ENCODE data around the gene SHISAL1.

The SHISAL1 gene

DNA sequence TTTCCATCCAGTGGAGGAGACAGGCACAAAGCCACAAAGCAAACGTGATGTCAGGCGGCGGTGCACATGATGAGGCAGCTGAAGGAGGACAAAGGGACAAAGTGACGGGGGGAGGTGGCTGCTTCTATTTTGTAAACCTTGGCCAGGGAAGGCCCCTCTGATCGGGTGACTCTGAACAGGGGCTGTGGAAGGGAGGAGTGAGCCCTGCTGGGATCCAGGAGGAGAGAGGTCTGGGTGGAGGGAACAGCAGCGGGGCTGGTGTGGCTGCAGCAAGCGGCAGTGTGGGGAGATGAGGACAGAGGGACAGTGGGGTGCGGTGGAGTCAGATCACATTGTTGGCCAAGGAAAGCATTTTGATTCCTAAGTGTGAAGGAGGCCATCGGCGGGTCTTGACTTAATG is 36.7 kb downstream of the SHISAL1 start:
- no peak for DNase-seq

DNA sequence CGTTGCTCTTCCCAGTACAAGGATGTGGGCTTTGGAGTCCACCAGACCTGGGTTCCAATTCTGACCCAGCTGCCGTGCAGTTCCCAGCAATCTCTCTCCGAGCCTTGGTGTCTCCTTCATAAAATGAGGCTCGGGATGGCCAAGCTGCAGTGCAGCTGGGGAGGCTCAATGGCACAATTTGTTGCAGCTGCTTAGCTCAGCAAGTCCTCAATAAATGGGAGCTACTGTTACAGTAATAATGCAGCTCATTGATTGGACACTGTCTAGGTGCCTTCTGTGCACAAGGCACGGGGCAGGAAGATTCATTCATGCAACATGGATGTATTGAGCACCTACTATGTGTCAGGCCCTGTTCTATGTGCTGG is 37.1 kb downstream of the SHISAL1 start:
- DNase-seq, result no peak

DNA sequence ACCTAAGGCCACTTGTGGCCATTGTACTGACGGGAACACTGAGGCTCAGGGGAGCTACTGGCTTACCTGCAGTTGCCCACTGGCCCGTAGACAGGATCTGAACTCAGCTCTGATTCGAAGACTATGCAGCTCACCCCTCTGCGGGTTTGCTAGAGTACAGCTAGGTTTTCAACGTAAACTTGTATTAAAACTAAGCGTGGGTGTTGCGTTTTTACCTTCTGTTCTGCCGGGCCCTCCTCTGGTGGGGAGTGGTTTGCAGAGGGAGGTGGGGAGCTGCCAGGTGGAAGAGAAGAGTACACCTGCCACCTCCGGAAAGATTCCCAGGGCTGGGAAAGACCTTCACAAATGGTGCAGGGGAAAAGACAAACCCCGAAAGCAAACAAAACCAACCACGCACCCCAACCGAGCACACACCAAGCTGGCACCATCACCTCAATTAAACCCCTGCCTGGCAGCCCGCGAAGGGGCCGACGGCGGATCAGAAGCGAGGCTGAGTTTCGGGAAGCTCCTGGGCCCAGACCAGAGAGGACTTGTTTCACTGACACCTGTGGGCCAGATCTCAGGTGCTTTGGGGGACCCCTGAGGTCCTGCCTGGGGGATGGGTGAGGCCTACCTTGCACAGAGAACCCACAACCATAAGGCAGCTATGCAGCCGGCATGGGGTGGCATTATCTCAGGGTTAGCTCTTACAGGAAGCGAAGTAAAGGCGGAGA is 37.7 kb downstream of the SHISAL1 start:
- no peak for DNase-seq

DNA sequence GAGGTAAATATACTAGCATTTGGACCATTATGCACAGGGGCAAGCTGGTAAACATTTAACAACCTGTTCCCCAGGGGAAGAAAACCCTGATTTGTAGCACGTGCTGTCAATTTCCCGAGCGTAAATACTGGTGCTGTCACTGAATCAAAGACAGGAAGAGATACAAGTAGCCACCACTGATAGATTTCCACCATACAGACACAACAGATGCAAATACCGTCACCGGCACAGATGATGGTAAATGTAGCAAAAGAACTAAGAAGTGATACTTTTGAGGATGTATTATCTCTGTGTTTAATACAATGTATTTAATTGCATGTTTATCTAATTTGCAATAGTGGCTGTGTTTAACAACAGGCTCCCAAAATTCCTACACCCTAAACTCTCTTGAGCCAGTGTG is 39.6 kb downstream of the SHISAL1 start:
- DNase-seq, result no peak

DNA sequence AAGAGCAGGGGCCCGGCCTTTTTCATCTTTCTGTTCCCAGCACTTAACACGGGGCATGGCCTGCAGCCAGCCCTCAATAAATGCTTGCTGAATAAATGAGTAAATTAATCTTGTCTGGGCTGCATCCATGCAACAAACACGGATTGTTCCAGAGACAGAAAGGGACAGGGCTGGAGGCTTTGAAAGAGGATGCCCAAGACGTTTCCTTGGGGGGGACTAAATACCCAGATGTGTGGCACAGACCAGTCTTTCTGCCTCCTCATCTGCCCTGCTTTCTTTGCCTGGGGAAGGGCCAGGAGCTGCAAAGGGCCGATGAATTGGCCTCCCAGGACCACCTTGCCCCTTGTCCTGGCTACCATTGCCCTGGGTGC is 40.4 kb downstream of the SHISAL1 start:
- DNase-seq, result no peak

DNA sequence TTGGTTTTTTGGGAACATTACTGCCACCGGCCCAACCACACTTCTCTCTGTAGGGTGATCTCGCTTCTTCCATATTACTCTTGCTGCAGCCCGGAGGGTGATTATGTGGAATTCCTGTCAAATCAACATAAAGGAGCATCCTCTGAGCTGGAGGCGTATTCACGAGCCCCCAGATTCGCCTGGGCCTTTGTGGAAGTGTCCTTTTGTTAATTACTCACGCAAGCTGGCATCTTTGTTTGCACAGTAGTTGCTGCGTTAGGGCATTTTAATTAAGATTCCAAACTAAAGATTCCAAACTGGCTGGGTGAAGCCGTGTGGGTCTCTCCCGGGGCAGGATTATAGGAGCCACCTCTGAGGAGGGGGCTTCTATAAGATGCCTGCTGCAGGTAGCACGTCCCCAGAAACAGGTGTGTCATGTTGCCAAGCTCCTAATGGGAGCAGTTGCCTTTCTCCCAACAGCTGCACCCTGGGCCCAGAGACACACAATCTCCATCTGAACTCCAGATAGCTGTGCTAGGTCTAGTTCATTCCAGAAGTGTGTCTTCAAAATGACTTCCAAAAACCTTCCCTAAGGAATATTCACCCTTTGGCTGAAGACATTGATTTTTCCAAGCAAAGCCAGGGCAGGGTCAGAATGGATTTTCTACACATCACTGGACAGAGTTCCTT is 40.9 kb downstream of the SHISAL1 start:
- DNase-seq, result no peak

DNA sequence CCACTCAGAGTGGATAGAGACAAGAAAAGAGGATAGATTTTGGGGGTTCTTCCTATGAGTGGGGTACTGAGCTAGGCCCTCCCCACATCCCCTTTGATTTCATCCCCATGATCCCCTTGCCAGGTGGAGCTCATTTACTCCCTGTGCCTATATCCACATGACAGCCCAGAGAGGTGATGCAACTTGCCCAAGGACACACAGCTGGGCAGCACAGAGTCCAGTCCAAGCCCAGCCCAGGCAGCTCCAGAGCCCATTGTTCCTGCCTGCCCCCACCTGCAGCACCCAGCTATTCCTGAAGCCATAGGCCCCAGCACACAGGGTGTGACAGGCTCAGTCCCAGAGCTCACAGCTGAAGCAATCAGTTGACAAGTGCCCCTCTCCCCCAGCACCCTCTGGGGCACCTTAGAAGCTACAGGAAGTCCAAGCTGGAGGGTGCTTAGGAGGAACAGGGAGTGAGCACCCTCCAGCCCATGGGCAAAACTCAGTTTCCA is 41.7 kb downstream of the SHISAL1 start:
- no peak for DNase-seq

DNA sequence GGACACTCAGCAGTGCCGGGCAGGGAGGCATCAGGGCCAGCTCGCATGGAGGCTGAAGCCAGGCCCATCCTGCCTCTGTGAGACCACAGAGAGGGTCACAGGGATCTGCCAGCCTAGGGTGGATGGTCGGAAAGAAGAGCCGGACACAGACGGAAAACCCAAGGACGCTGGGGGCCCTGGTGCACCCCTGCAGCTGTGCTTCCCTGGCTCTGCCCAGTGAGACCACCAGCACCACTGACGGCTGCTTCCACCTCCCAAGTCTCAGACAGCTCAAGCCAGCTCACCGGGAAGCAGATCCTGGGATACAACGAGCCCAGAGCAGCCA is 42.2 kb downstream of the SHISAL1 start:
- no peak for DNase-seq

DNA sequence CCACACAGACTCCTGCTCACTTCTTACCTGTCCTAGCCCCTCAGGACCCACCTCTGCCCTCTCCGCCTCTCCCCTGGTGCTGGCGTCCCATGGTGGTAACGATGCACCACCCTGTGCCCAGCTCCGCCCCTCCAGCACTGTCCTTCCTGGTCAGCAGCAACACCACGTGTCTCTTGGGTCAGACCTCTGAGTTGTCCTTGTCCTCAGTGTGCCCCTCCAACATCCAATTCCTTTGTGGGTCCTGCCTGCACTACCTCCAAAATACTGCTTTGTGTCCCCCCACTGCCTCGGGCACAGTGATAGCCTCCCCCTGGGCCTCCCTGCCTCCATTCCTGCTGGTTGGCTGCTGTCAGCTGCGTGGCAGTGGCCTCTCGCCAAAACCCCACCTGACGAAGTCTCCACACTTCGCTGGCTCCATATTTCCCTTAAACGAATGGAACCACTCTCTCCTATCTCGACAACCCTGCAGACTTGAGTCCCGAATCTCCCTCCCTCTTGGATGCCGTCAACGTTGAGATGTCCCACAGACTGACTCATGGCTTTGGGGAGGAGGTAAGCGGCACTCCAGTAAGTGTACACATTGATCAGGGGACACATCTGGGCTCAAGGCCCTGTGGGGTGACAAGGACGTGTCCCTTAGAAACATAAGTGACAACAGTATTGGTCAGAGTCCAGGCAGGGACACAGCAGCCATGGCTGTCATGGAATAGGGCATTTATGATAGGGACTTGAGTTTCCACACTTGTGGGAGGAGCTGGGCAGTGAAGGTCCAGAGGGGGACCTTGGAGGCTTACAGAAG is 42.8 kb downstream of the SHISAL1 start:
- DNase-seq, result no peak

DNA sequence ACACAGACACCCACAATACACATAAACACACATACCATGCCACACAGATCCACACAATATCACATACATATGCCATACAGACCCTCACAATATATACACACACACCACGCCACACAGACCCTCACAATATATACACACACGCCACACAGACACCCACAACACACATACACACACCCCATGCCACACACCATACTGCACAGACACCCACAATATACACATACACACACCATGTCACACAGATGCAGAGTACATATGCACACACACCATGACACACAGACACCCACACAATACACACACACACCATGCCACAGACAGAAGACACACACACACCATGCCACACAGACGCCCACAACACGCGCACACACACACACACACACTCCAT is 43.6 kb downstream of the SHISAL1 start:
- no peak for DNase-seq

DNA sequence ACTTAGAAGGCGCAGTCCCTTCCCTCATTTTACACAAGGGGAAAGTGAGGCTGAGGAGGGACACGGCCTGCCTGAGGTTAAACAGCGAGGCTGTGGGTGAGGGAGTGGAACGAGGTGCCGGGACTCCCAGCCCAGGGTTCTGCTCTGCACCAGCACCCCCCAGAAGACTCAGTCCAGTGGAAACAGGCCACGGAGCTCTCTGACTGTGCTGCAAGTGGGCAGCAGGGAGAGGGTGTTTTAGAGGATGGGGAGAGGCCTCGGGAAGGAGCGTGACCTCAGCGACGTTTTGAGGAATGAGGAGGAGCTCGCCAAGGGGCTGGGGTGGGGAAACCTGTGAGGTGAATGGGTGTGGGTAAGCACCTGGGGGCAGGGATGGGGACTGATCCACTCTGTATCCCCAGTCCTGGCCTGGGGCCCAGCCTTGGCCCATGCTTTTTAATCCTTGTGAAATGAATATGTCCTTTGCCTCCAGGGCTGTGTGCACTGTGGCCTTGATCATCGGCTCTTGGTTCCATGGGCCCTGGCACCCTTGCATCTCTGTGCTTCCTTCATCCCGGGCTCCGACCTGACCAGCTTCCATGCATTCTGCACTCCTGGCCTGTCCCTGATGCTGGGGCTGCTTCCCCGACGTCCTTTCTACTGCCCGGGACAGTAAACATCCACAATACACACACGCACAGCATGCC is 44.2 kb downstream of the SHISAL1 start:
- no peak for DNase-seq

DNA sequence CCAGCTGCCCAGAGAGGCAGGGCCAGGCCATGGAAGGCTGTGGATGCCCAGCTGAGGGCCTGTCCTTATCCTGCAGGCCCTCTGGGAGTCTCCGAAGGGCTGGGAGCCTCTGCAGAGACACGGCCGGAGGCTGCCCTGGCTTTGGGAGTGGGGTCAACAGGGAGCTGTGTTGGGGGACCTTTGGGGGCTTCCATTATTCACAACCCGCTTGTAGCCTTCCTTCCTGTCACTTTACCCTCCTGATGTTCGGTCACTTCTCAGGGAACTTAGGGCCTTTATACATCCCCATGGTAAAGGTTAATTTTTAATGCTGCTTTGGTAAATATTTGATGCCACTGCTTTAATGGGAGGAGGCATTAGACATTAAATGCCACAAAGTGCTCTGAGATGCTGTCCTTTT is 44.9 kb downstream of the SHISAL1 start:
- no peak for DNase-seq

DNA sequence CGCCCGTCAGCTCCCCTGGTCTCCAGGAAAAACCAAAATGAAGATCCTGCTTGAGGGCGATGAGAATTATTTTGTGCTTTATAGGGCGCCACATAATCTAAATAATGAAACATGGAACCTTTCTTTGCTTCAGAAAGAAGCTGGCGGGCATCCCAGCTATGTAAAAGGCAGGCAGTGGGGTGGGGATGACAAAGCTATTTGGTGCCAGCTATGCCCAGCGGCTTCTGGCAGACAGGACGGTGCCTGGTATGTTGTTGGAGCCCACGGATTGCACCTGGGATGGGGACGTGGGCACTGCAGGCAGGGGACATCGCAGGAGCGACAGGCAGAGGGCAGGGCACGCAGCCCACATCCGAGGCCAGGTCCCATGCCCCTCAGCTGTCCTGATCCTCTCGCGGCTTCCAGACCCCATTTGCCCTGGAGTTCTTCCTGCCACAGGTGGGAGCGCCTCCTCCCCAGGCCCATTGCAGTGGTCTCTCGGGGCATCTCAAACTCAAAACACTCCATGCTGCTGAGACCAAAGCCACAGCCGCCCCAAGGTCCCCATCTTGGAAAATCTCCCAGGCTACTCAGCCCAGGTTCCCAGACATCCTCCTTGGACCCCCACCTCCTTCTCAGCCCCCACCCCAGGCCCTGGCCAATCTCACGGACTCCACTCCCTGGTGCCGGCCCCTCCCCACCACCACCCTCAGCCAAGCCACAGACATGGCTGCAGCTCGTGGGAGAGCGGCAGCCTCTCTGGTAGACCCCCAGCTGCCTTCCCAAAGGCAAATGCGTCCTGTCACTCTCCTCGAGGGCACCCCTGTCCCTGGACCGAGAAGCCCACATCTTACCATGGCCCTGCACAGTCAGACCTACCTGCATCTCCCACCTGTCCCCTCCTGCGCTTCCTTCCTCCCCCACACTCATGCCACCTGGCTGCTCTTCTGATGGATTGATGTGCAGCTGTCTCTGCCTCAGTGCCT is 45.7 kb downstream of the SHISAL1 start:
- no peak for DNase-seq

DNA sequence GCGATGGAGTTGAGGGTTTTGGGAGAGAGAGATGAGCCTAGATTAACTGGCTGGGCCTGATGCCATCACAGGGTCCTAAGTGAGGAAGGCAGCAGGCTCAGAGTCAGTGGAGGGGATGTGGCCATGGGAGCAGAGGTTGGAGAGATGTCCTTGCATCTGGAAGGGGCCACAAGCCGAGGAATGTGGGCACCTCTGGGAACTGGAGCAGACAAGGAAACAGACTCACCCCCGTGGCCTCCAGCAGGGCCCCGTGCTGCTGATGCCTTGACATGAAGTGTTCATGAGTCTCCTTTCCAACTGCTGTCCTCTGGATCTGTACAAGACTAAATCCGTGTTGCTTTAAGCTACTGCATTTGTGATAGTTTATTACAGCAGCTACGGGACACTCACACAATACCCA is 49.2 kb downstream of the SHISAL1 start:
- DNase-seq, result no peak

DNA sequence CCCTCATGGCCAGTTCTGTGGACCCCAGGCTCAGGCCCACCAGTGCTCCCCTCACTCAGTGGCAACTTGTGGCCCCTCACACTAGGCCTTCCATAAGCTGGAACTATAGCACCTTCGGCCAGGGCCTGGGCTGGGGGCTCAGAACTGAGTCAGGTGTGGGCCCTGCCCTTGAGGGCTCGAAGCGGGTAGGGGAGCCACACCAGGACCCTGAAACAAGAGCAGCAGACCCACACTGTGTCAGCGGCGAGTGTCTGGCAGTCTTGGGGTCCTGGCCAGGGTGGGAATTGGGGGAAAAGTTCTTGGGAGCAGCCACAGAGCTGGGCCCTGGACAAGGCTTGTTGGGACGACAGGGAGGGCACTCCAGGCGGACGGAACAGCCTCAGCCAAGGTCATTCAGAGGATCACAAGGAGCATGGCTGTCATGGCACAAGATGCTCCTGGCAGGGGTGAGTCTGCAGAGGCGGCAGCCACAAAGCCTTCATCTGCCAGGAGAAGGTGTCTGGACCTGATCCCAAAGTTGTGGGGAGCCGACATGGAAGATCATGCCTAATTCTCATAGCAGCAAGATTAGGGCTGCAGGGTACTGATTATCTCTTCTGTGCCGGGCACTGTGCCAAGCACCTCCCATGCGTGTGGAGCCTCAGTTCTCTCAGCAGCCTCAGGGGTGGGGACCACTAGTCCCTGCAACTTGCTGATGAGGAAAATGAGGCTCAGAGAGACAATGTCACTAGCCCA is 50.7 kb downstream of the SHISAL1 start:
- DNase-seq, result no peak

DNA sequence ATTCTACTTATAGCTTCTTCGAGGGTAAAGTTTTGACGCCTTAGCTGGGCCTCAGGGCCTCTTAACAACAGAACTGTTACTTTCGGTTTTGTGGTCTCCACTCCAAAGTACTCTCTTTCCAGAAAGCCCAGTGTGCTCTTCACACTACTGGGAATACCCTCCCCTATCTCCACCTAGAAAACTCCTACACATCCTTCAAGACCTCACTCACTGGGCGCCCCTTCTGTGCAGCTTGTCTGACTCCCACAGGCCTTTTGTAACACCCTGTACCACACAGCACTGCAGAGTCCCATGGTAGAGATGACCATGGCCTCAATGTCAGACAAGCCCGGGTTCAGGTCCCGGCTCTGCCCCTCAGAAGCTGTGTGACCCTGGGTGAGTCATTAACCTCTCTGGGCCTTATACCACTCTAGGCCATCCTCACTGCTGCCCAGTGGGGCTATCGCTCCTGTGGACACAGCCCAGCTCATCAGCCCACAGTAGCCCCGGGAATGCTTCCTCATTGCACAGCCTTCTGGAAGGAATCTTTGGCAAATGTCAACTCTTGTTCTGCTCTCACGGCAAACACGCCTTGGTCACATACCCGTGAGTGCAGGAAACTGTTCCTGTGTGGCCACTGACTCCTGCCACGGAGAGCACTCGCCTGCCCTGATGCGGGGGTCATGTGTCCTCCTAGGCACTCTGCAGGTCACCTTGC is 51.4 kb downstream of the SHISAL1 start:
- no peak for DNase-seq

DNA sequence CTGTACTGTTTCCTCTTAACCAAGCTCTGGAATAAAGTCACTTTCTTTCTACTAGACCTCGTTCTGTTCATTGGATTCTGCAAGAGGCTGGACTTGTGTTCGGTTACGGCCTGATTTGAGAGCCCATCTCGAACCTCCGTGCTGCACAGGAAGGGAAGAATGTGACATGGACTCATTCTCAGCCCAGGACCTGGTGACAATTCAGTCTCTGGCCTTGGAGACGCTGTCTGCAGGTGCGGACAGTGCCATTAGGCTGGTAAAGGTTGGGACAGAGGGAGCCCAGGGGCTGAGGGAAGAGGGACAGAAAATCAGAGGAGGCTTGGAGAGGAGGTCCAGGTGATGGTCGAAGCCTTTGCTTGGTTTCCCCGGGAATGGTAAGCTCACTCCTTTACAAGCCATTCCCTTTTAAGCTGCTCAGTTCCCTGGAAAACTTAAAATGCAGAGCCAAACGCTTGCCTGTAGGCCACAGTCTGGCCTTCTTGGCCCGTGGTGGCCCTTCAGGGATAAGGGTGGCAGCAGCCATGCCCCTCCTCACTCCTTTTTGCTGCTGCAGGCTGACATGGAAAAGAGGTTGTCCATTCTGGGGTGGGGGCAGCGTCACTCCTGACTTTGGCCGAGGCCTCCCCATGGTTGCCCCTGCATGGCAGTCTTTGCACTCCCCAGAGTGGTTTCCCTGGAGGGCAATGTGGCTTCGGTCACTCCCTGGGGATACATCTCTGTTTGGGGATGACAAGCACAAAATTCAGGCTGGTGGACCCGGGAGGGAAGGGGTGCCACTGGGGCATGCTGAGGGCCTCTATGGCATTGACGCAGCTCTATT is 52.3 kb downstream of the SHISAL1 start:
- no peak for DNase-seq

DNA sequence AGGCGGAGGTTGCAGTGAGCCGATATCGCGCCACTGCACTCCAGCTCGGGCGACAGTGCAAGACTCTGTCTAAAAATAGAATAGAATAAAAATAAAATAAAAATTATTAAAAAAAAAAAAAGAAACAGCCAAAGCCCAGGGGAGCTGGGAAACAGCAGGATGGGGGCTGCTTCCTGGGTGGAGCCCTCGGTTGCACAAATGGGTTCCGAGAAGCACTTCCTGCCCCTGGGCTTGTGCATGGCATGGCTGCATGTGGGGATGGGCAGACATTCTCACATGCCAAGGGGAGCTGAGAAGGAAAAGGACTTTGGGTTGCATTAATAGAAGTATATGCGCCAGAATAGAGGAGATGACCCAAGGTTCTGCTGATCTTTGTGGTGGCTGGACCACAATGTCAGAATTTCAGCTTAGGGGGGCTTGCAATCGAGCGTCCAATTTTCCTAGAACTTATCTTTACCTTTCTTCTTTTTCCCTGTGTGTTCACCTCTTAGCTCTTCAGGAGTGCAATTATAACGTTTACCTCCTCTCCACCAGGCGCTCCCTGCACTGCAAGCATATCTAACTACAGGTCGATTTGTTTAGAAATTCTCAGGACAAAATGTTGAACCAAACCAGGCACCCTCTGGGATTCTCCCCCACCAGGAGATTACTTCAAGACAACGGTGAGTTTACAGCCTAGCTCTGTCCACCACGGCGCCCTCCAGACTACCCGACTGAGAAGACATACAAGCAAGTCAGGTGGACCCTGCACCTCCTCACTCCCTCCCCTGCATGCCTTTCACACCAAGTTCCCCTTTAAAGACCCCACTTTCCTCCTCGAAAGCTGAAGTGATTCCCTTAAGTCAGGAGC is 53.2 kb downstream of the SHISAL1 start:
- DNase-seq, result no peak

Data from SIG-M5 (cell line).